Body of pancreas (tissue), 4 donors: ENCODE results near the gene EHBP1. TPM values are rescaled to one million over a fixed set of nuclear protein-coding genes. Genes with fewer than 3 reads are reported as not detected.

ENCODE experiments used
- ATAC-seq: fragments of 150-250 bp; one replicate; pipeline ENCODE4 v1.9.1; 2016
- DNase-seq, 4 donors: peaks; one replicate each; pipeline ENCODE4 v3.0.0-alpha.2; 2019
- H3K27ac ChIP-seq, 4 donors: fragments of 200-600 bp; sonication (generic); 1 replicate in 3 of 4; 2 replicates in 1 of 4; pipeline versions ENCODE4 v1.5.1 to v1.6.1; 2016 to 2019; ENCODE audit warnings: mild to moderate bottlenecking in 1 of 4, mixed read lengths in 1 of 4, moderate library complexity in 1 of 4
- H3K27me3 ChIP-seq, 2 donors: fragments of 200-600 bp; sonication (generic); one replicate each; pipeline ENCODE4 v1.6.0; 2016; ENCODE audit warnings: mild to moderate bottlenecking in 1 of 2
- H3K36me3 ChIP-seq, 2 donors: fragments of 200-600 bp; sonication (generic); replicated peaks in 1 of 2; 2 replicates each; pipeline ENCODE4 v1.5.1; 2016; ENCODE audit warnings: low read depth in 2 of 2; ENCODE audit not compliant: insufficient read depth in 1 of 2
- H3K4me1 ChIP-seq: fragments of 200-600 bp; sonication (generic); one replicate; pipeline ENCODE4 v1.6.0; 2016
- H3K4me3 ChIP-seq, 2 donors: fragments of 200-600 bp; sonication (generic); 1 replicate in 1 of 2; 2 replicates in 1 of 2; pipeline ENCODE4 v1.5.1; 2016 to 2019
- H3K9me3 ChIP-seq, 3 donors: fragments of 200-600 bp; sonication (generic); 1 replicate in 2 of 3; 2 replicates in 1 of 3; pipeline ENCODE4 v1.5.1; 2016
- POLR2A ChIP-seq, 3 donors: fragments of 450-650 bp; IDR thresholded peaks; one replicate each; pipeline ENCODE4 v1.6.1; 2016; ENCODE audit warnings: antibody characterized with exemption in 3 of 3, mild to moderate bottlenecking in 2 of 3
- WGBS, 2 donors: methylation state at CpG; one replicate each; pipeline ENCODE4 v1.1.5; 2017; 5-methylcytosine and 5-hydroxymethylcytosine counted together
- intact Hi-C: fragments of 100-400 bp; cut with DNase I; formaldehyde crosslinking; loops from one replicate; pipeline ENCODE4 v1.15.1; 2023
- total RNA-seq, 2 donors: library from RNA; depleted of rRNA; stranded (reverse); fragments of >200 nt; gene quantifications; one replicate each; pipeline ENCODE4 v1.1.0, GENCODE V29; 2016
- TF ChIP-seq, protein P1 (sequence below), 7 experiments: fragments of 450-650 bp in 4 of 7; fragments of 200-600 bp in 3 of 7; sonication (generic) in 3 of 7; IDR thresholded peaks; one replicate each; pipeline ENCODE4 v1.5.1; 2016 to 2019; ENCODE audit warnings: antibody characterized with exemption in 7 of 7

EHBP1 gene
- 10 to 100 TPM; 43.6 to 45.8 TPM for total RNA-seq

DNA sequence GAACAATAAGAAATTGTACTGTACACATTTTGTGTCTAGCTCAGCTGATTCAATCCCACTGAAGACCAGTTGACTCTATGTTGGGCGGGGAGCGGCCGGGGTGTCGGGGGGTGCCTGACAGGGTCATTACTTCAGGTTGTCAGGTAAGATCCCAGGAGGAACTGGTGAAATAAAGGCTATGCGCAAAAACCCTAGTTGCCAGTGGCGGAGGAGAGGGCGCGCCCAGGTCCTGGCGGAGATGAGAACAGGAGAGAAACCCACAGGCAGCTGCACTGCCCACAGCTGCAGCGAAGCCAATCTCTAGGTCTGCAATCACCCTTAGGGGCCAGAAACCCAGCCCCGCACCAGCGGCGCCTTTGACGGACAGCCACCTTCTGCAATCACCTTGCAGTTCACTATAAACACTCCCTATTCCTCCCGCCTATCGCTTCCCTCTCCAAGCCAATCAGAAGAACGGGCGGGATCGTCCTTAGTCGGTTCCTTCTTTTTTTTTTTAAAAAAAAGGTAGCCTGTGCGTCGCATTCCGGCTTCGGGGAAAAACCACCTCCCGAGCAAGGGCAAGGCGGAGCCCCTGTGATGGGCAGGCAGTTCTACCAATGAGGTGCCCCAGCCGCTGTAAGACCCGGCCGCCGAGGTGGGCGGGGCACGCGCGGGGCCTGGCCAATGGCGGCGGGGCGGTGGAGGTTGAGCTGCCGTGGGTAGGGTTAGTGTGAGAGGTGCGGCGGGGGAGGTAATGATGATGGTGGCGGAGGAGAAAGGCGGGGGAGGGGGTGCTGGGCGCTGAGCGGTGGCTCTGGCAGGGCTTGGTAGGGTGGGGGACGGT, at the start of gene EHBP1:
EHBP1 (plus strand) TSS at position 707 of the 823 bp plus-strand sequence. CDS start 1,479 bp downstream, outside the sequence.
- WGBS, 2 donors, result 0% methylated on average over 27 to 42 of the region's 45 CpGs
- no peaks in the 10 kb centered on the region for H3K36me3 ChIP-seq
- intact Hi-C loops, result no loop called here
- no peaks in the 10 kb centered on the region for H3K27me3 ChIP-seq
- ATAC-seq (peak; percentile 95), DNase-seq (peak; percentile 99)
- H3K9me3 ChIP-seq, result no peaks in the 10 kb centered on the region
- H3K27ac ChIP-seq, result peak within 1 kb of the TSS; percentile 88 to 93 (median 90)
- TF ChIP-seq POLR2A (IDR thresholded peaks at IDR 0.05), result peak; percentile 90 to 98 (median 97)
- TF ChIP-seq, protein P1, sequence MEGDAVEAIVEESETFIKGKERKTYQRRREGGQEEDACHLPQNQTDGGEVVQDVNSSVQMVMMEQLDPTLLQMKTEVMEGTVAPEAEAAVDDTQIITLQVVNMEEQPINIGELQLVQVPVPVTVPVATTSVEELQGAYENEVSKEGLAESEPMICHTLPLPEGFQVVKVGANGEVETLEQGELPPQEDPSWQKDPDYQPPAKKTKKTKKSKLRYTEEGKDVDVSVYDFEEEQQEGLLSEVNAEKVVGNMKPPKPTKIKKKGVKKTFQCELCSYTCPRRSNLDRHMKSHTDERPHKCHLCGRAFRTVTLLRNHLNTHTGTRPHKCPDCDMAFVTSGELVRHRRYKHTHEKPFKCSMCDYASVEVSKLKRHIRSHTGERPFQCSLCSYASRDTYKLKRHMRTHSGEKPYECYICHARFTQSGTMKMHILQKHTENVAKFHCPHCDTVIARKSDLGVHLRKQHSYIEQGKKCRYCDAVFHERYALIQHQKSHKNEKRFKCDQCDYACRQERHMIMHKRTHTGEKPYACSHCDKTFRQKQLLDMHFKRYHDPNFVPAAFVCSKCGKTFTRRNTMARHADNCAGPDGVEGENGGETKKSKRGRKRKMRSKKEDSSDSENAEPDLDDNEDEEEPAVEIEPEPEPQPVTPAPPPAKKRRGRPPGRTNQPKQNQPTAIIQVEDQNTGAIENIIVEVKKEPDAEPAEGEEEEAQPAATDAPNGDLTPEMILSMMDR (IDR thresholded peaks at IDR 0.05), result peak in 3 of 7 experiments; percentile 5 to 24 (median 11)
- peak within 1 kb of the TSS; percentile 89 to 99 for H3K4me3 ChIP-seq
- peaks cover 44% of the 10 kb centered on the region for H3K4me1 ChIP-seq

- Histone ChIP-seq H3K36me3 (no peaks in the 10 kb centered on the region), H3K4me3 (no peak overlapping the region), H3K9me3 (no peaks in the 10 kb centered on the region), H3K4me1 (peaks cover 3% of the 10 kb centered on the region), H3K27ac (no peak overlapping the region), H3K27me3 (no peaks in the 10 kb centered on the region)
- no peak for TF ChIP-seq POLR2A (IDR thresholded peaks at IDR 0.05)
- TF ChIP-seq, protein P1 (IDR thresholded peaks at IDR 0.05), result no peak
- DNase-seq, result no peak
- no peak for ATAC-seq
- intact Hi-C loops, result no loop called here
Observed at GRCh38 chr2:62657783-62658182, 47.7 kb upstream of the EHBP1 start.

DNA sequence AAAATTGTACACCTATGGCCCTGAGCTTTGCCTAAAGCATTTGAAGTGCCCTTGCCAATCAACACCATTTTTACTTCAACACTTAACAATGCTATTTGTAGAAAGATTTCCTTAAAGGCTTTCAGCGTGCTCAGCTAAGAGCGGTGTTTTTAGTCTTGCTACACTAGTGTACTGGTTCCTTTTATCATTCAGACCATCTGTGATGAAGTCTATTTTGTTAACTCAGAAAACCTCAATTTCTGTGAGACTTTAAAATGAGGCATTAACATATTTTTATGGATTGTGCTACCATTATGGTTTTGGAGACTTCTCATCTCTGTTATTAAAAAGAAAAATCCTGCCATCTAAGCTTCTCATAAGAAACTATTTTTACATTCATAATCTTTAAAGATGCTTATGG, 46.6 kb upstream of the EHBP1 start:
- no peak for DNase-seq
- no peak for ATAC-seq
- Histone ChIP-seq H3K27ac (no peak overlapping the region), H3K27me3 (no peaks in the 10 kb centered on the region), H3K4me1 (peaks cover under 1% of the 10 kb centered on the region), H3K4me3 (no peak overlapping the region), H3K9me3 (no peaks in the 10 kb centered on the region), H3K36me3 (no peaks in the 10 kb centered on the region)
- WGBS, 2 donors, result 94 to 97% methylated on average over 2 of the region's 2 CpGs
- no peak for TF ChIP-seq POLR2A (IDR thresholded peaks at IDR 0.05)
- TF ChIP-seq, protein P1 (IDR thresholded peaks at IDR 0.05), result no peak
- intact Hi-C loops, result no loop called here

GRCh38 chr2:62660087-62660486, 45.4 kb upstream of the EHBP1 start:
- intact Hi-C loops, result no loop called here
- WGBS, 2 donors, result 44 to 50% methylated on average over 2 of the region's 2 CpGs
- Histone ChIP-seq H3K4me1 (no peaks in the 10 kb centered on the region), H3K4me3 (no peak overlapping the region), H3K27ac (no peak overlapping the region), H3K27me3 (no peaks in the 10 kb centered on the region), H3K36me3 (no peaks in the 10 kb centered on the region), H3K9me3 (no peaks in the 10 kb centered on the region)
- no peak for DNase-seq
- no peak for ATAC-seq
- no peak for TF ChIP-seq POLR2A (IDR thresholded peaks at IDR 0.05)
- TF ChIP-seq, protein P1 (IDR thresholded peaks at IDR 0.05), result no peak
